CD4-positive, alpha-beta T cell (primary cell): ENCODE results near the gene TBX3. TPM values are rescaled to one million over a fixed set of nuclear protein-coding genes. Genes with fewer than 3 reads are reported as not detected.

Experiments used
- ATAC-seq: fragments of 200-7000 bp; cut with Tn5 transposase; one replicate; pipeline ENCODE4 v1.10.0; 2022; ENCODE audit warnings: mild to moderate bottlenecking; ENCODE audit not compliant: poor library complexity
- CTCF ChIA-PET: fragments of 350-600 bp; sonication (Branson Sonifier 250); formaldehyde crosslinking; loops from one replicate; lab custom pipeline; 2021; ENCODE audit warnings: antibody characterized with exemption, inconsistent platforms; lab: Charles Lee
- POLR2A ChIA-PET: fragments of 350-600 bp; sonication (Branson Sonifier 250); formaldehyde crosslinking; loops from one replicate; lab custom pipeline; 2021; ENCODE audit warnings: antibody characterized with exemption, inconsistent platforms; lab: Charles Lee
- DNase-seq, 14 experiments: peaks; one replicate each; pipeline ENCODE4 v3.0.0-alpha.2; 2013 to 2020; ENCODE audit warnings: mixed read lengths in 2 of 14
- H3K27ac ChIP-seq, 2 donors: one replicate each; pipeline versions ENCODE4 v1.5.1 to v1.7.0; 2013; ENCODE audit warnings: low read length in 2 of 2, low read depth in 1 of 2, mild to moderate bottlenecking in 1 of 2
- H3K27me3 ChIP-seq, 2 experiments: 1 replicate in 1 of 2; 2 replicates in 1 of 2; pipeline versions ENCODE4 v1.6.1 to v1.7.0; 2013; ENCODE audit warnings: low read length in 2 of 2, control low read depth in 1 of 2, mild to moderate bottlenecking in 1 of 2, moderate library complexity in 1 of 2; ENCODE audit not compliant: insufficient read depth in 2 of 2, control insufficient read depth in 1 of 2
- H3K36me3 ChIP-seq: one replicate; pipeline ENCODE4 v1.6.1; 2013; ENCODE audit warnings: low read length, control low read depth; ENCODE audit not compliant: insufficient read depth
- H3K4me1 ChIP-seq: one replicate; pipeline ENCODE4 v1.6.1; 2013; ENCODE audit warnings: low read length, control low read depth; ENCODE audit not compliant: insufficient read depth
- H3K4me3 ChIP-seq: one replicate; pipeline ENCODE4 v1.5.1; 2013; ENCODE audit warnings: mild to moderate bottlenecking, low read length, moderate library complexity
- H3K9me3 ChIP-seq, 2 experiments: 1 replicate in 1 of 2; 2 replicates in 1 of 2; pipeline versions ENCODE4 v1.6.1 to v1.7.0; 2013; ENCODE audit warnings: low read length in 2 of 2, mild to moderate bottlenecking in 2 of 2, control low read depth in 1 of 2, moderate library complexity in 1 of 2; ENCODE audit not compliant: control insufficient read depth in 1 of 2, insufficient read depth in 1 of 2
- H3K27ac Mint-ChIP-seq: one replicate; pipeline ENCODE4 v1.8.0; 2020; ENCODE audit warnings: mixed read lengths
- H3K27me3 Mint-ChIP-seq: one replicate; pipeline ENCODE4 v1.8.0; 2021; ENCODE audit warnings: mixed read lengths
- H3K36me3 Mint-ChIP-seq: one replicate; pipeline ENCODE4 v1.8.0; 2021; ENCODE audit warnings: low read depth, mixed read lengths
- H3K4me1 Mint-ChIP-seq: one replicate; pipeline ENCODE4 v1.8.0; 2021; ENCODE audit warnings: low read depth, mixed read lengths
- H3K4me3 Mint-ChIP-seq: one replicate; pipeline ENCODE4 v1.8.0; 2020; ENCODE audit warnings: mild to moderate bottlenecking, mixed read lengths
- H3K9me3 Mint-ChIP-seq: one replicate; pipeline ENCODE4 v1.8.0; 2020; ENCODE audit warnings: mixed read lengths
- CTCF ChIP-seq: fragments of 200-600 bp; IDR thresholded peaks from one replicate; pipeline ENCODE4 v1.8.0; 2022; ENCODE audit warnings: antibody characterized with exemption, mild to moderate bottlenecking
- intact Hi-C, 2 experiments: fragments of 100-400 bp; cut with DNase I in 1 of 2; cut with micrococcal nuclease in 1 of 2; formaldehyde crosslinking; loops; one replicate each; pipeline versions ENCODE4 v1.15.1 to v1.9.0; 2023 to 2025; cut with DNase I, micrococcal nuclease
- total RNA-seq, 174 experiments: library from RNA in 2 of 174; stranded (reverse) in 2 of 174; gene quantifications; one replicate each; pipeline ENCODE4 v1.2.3 and lab custom pipeline; 2021 to 2026

Gene TBX3
- total RNA-seq, 2 experiments from 2014 or later, result 0.08 TPM; not detected in 1

GRCh38 chr12:114668886-114669288 is 15.1 kb downstream of the TBX3 start:
- H3K27ac Mint-ChIP-seq, result no peak overlapping the region
- no peaks in the 10 kb centered on the region for H3K9me3 Mint-ChIP-seq
- ChIA-PET POLR2A (no interaction called here), CTCF (no interaction called here)
- no peak overlapping the region for H3K4me3 Mint-ChIP-seq
- Histone ChIP-seq H3K9me3 (peaks cover 0 to 34% of the 10 kb centered on the region in 2 experiments), H3K4me1 (no peaks in the 10 kb centered on the region), H3K27ac (no peak overlapping the region), H3K36me3 (no peaks in the 10 kb centered on the region), H3K27me3 (peaks cover 78 to 90% of the 10 kb centered on the region in 2 experiments), H3K4me3 (no peak overlapping the region)
- no peak for DNase-seq
- H3K4me1 Mint-ChIP-seq, result no peaks in the 10 kb centered on the region
- peaks cover 82% of the 10 kb centered on the region for H3K27me3 Mint-ChIP-seq
- intact Hi-C loops, result no loop called here
- TF ChIP-seq CTCF, result no peak
- no peak for ATAC-seq
- H3K36me3 Mint-ChIP-seq, result no peaks in the 10 kb centered on the region

- H3K9me3 ChIP-seq, result peaks cover 0 to 33% of the 10 kb centered on the region in 2 experiments
- peaks cover 76 to 90% of the 10 kb centered on the region in 2 experiments for H3K27me3 ChIP-seq
- H3K27ac ChIP-seq, result no peak overlapping the region
- Mint-ChIP-seq H3K4me3 (no peak overlapping the region), H3K4me1 (no peaks in the 10 kb centered on the region), H3K27ac (no peak overlapping the region), H3K27me3 (peaks cover 82% of the 10 kb centered on the region), H3K36me3 (no peaks in the 10 kb centered on the region), H3K9me3 (no peaks in the 10 kb centered on the region)
- ATAC-seq, result no peak
- POLR2A ChIA-PET, result no interaction called here
- intact Hi-C loops, result no loop called here
- TF ChIP-seq CTCF, result no peak
- no peak overlapping the region for H3K4me3 ChIP-seq
- DNase-seq, result no peak
- H3K36me3 ChIP-seq, result no peaks in the 10 kb centered on the region
- H3K4me1 ChIP-seq, result no peaks in the 10 kb centered on the region
- CTCF ChIA-PET, result no interaction called here
Measured at GRCh38 chr12:114668151-114668885, 15.7 kb downstream of the TBX3 start.

GRCh38 chr12:114667669-114668150 is 16.3 kb downstream of the TBX3 start:
- H3K4me3 ChIP-seq, result no peak overlapping the region
- peaks cover 0 to 28% of the 10 kb centered on the region in 2 experiments for H3K9me3 ChIP-seq
- no peak for ATAC-seq
- CTCF ChIA-PET, result no interaction called here
- POLR2A ChIA-PET, result no interaction called here
- H3K36me3 ChIP-seq, result no peaks in the 10 kb centered on the region
- H3K27me3 ChIP-seq, result peaks cover 76 to 90% of the 10 kb centered on the region in 2 experiments
- H3K36me3 Mint-ChIP-seq, result no peaks in the 10 kb centered on the region
- no peaks in the 10 kb centered on the region for H3K4me1 ChIP-seq
- H3K9me3 Mint-ChIP-seq, result no peaks in the 10 kb centered on the region
- H3K4me1 Mint-ChIP-seq, result no peaks in the 10 kb centered on the region
- no peak for DNase-seq
- H3K27me3 Mint-ChIP-seq, result peaks cover 82% of the 10 kb centered on the region
- no peak for TF ChIP-seq CTCF
- no peak overlapping the region for H3K27ac Mint-ChIP-seq
- no peak overlapping the region for H3K4me3 Mint-ChIP-seq
- H3K27ac ChIP-seq, result no peak overlapping the region
- intact Hi-C loops, result no loop called here
